Coronary artery (tissue), 2 donors: ENCODE results near the gene EXOG.
A peak's percentile ranks its signal among the peaks of the same experiment; 100 is the strongest.

Experiments
- DNase-seq: peaks from one replicate; pipeline ENCODE4 v3.0.0-alpha.2; 2017; ENCODE audit warnings: low spot score
- H3K27ac ChIP-seq, 2 donors: fragments of 200-600 bp; sonication (generic); one replicate each; pipeline ENCODE4 v1.5.1; 2016 to 2019
- H3K4me3 ChIP-seq: fragments of 200-600 bp; sonication (generic); 2 replicates; pipeline ENCODE4 v1.5.1; 2016; ENCODE audit warnings: mild to moderate bottlenecking, moderate library complexity
- TF ChIP-seq, protein P1 (sequence below): fragments of 200-600 bp; sonication (generic); IDR thresholded peaks from one replicate; pipeline ENCODE4 v1.5.1; 2019; ENCODE audit warnings: antibody characterized with exemption

The EXOG gene

DNA sequence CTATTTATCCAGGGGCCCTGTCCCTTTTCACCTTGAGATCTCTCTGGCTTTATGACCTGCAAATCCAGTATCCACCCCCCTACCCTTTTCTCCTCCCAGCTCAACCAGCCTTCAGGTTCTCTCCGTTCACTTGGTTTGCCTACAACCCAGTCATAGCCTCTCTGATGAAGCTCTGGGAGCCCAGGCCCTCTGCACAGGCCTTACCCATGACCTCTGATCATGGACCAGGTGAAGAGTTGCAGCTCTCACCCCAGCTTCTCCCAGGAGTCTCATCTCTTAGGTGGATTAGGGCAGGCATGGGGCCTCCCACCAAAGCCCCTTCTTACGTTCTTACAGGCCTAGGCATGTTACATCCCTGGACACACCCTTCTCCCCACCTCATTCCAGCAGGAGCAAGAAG is 59.8 kb downstream of the EXOG start:
- Histone ChIP-seq H3K4me3 (no peak overlapping the region), H3K27ac (no peak overlapping the region)
- TF ChIP-seq, protein P1, sequence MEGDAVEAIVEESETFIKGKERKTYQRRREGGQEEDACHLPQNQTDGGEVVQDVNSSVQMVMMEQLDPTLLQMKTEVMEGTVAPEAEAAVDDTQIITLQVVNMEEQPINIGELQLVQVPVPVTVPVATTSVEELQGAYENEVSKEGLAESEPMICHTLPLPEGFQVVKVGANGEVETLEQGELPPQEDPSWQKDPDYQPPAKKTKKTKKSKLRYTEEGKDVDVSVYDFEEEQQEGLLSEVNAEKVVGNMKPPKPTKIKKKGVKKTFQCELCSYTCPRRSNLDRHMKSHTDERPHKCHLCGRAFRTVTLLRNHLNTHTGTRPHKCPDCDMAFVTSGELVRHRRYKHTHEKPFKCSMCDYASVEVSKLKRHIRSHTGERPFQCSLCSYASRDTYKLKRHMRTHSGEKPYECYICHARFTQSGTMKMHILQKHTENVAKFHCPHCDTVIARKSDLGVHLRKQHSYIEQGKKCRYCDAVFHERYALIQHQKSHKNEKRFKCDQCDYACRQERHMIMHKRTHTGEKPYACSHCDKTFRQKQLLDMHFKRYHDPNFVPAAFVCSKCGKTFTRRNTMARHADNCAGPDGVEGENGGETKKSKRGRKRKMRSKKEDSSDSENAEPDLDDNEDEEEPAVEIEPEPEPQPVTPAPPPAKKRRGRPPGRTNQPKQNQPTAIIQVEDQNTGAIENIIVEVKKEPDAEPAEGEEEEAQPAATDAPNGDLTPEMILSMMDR: no peak
- DNase-seq: no peak

DNA sequence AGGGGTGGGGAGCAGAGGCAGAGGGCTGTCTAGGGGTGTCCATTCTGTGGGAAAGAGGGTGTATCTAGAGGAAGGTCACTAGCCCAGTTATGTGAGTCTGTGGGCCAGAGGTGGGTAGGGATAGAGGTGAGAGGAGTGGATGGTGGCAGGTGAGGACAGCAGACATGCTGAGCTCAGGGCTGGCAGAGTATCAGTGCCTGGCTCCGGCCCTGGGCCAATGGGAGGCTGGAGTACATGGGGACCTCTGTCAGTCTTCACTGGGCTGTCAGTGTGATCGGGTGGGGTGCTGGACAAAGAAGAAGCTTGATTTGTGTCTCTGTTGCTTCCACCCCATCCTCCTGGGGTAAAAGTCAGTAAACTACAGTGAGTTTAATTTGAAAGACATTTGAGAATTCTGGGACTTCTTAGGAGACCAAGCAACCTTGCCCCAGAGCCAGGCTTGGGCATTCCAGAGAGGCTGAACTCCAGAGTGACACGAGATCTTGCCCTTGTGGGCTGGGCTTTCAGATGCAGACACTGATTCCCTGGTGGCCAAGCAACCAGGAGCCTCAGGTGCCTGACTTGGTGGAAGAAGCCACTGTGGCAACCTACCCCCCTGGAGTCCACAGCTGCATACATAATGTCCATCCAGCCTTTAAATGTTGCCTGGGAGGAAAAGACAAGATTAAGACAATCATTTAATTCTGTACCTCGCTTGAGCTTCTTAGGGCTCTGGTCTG is 60.7 kb downstream of the EXOG start:
- peak; percentile 56 for DNase-seq
- TF ChIP-seq, protein P1: no peak

DNA sequence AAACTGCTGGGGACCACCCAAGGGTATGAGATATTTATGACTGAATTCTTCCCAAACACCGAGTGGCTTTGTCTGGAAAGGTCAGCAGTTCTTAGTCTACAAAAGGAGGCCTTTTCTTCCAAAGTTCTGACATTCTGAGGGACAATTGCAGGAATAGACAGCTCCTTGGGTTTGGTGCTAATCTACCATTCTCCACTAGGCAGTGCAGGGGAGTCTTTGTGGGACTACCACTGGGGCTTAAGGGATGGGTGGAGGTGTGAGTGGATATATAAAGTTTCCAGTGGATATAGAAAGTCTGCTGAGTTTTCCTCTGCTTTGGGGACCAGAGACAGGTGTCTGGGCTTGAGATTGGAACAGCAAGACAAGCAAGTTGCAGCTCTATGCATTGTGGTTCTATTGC is 62.7 kb downstream of the EXOG start:
- Histone ChIP-seq H3K4me3 (no peak overlapping the region), H3K27ac (no peak overlapping the region)
- DNase-seq: peak; percentile 29
- TF ChIP-seq, protein P1: no peak

More for the DNA sequence above, 60.7 kb downstream of the EXOG start:
- Histone ChIP-seq H3K4me3 (no peak overlapping the region), H3K27ac (no peak overlapping the region)

DNA sequence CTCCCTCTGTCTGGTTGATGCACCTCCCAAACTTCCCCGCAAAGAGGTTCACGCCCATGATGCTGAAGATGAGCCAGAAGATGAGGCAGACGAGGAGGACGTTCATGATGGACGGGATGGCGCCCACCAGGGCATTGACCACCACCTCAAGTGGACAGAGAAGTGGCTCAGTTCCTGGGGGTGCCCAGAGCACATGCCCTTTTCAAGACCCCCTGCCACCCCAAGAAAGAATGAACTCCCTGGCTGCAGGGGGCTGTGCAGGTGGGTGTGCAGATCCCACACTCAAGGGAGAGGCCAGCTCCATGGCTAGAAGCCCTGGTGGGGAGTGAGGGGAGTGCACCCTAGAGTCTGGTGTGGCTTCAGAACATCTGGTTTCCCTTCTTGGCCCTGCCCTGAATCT is 64.1 kb downstream of the EXOG start:
- TF ChIP-seq, protein P1: no peak
- Histone ChIP-seq H3K4me3 (no peak overlapping the region), H3K27ac (no peak overlapping the region)
- DNase-seq: peak; percentile 53

DNA sequence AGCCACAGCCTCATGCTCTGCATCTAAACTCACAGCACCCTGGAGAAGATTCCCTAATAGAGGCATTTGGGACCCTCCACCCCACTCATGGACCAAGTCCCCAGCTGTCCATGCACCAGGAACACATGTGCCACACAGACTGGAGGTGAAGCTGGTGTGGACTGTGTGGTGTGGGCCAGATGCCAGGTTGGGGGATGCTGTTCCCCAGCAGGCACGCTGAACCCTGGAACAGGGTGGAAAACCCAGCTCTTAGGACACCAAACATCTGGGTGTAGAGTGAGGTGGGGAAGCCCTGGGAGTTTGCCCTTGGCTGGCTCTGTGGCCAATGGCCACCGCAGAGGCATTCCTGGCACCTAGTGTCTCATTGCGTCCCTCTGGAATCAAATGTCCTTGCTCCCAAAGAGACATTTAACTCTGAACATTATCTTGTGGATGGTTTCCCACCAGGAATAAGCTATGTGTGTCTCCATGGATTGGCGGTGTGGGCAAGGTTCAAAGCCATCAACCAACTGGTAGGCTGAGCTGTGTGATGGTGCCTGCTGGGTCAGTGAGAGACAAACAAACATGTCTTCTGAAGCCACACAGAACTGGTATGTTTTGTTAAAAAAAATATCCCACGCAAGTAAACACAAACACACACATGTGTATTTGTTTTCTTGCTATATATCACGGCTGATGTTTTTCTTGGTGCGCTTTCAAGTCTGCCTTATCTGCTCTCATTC is 65.0 kb downstream of the EXOG start:
- Histone ChIP-seq H3K27ac (no peak overlapping the region), H3K4me3 (no peak overlapping the region)
- TF ChIP-seq, protein P1: no peak
- DNase-seq: peak; percentile 28

DNA sequence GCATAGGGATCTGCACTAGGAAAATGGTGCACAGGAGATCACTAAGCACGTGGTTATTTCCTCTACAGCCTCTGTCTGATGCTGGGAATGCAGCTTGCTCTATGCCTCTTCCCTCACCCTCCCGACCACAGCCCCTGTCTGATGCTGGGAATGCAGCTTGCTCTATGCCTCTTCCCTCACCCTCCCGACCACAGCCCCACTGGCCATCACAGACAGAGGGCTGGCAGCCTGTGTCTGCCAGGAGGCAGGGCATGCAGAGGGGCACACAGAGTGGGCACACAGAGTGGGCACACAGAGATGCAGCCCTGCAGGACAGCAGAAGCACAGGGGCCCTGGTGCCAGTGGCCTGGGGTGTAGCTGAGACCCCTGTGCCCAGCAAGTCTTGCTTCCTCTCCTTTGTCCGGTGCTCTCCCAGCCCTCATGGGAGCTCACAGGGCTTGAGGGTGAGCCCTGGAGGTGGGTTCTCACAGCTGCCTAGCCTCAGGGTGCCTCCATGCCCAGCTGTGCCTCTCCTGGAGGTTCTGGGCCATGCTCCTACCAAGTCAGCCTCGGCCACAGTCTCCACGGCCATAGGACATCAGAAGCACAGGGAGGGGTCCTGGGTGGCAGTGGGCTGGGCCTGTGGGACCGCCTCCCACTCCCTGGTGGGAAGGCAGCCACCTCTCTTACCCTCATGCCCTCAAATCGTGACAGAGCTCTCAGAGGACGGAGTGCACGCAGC is 65.8 kb downstream of the EXOG start:
- Histone ChIP-seq H3K4me3 (no peak overlapping the region), H3K27ac (no peak overlapping the region)
- peak; percentile 54 for DNase-seq
- TF ChIP-seq, protein P1: no peak
